ENCODE measurements around the gene RRAS2. TPM values are rescaled to one million over a fixed set of nuclear protein-coding genes. Genes with fewer than 3 reads are reported as not detected.
A peak's percentile ranks its signal among the peaks of the same experiment; 100 is the strongest.

The RRAS2 gene
- total and polyA plus RNA-seq, 2 of the 4 experiments (the other 2 are of a cell fraction): 85.5 to 106 TPM

DNA sequence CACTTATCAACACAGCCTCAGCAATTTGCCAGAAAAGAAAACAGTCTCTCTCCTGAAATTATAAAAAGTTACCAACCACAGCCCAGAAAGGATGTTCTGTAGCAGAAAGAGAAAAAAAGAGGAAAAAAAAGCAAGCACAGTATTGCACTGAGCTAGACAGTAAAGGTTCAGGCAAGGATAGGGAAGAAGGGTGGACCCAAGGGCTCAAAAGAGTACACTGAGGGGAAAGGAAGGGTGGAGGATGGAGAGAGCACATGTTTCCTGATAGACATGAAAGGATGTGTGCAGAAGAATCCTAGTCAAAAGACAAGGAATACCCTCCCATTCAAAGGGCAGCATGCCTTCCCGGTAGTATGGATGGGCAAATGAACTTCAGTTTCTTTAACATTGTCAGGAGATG is 59.1 kb downstream of the RRAS2 start:
- H3K4ac ChIP-seq (ENCODE audit: low read depth, low read length): no peak overlapping the region
- no peak overlapping the region for H2BK5ac ChIP-seq (ENCODE audit: low read depth, low read length, poor library complexity, severe bottlenecking)
- ChIA-PET CTCF (interaction anchor here (0.8 to 3.1 kb wide), 8 partner anchors 9 to 158 kb away, joined by 3 to 27 read pairs (median 6); no protein-coding TSS in a partner anchor), POLR2A (ENCODE audit: unreplicated experiment) (no interaction called here)
- no peak overlapping the region for H3K9ac ChIP-seq (ENCODE audit: low read depth, low read length)
- H3K18ac ChIP-seq (ENCODE audit: low read depth, low read length): no peak overlapping the region
- no peak overlapping the region for H2BK20ac ChIP-seq (ENCODE audit: low read depth, low read length)
- no peak overlapping the region for H4K91ac ChIP-seq (ENCODE audit: insufficient read depth, low read depth, low read length)
- no peaks in the 10 kb centered on the region for H3K27me3 ChIP-seq (ENCODE audit: control insufficient read depth, insufficient read depth, low read length)
- H4K5ac ChIP-seq (ENCODE audit: low read depth, low read length): no peak overlapping the region
- H3K14ac ChIP-seq (replicated peaks; ENCODE audit: low read depth, low read length): no peak overlapping the region
- peak overlapping the region; percentile 27; the same call in 1 of the 2 replicates for H3K23ac ChIP-seq (ENCODE audit: low read depth, low read length)
- ATAC-seq (ENCODE audit: low read depth) (no peak), DNase-seq (no peak)
- H2AFZ ChIP-seq (replicated peaks; ENCODE audit: low read length, poor library complexity): no peak overlapping the region
- H3K4me1 ChIP-seq (ENCODE audit: control insufficient read depth, insufficient read depth, low read length): peaks cover 5% of the 10 kb centered on the region
- no peaks in the 10 kb centered on the region for H3K9me3 ChIP-seq (ENCODE audit: control insufficient read depth, insufficient read depth, low read length)
- no peak for TF ChIP-seq CTCF (conservative IDR thresholded peaks at IDR 0.05; ENCODE audit: low read depth, low read length)
- TF ChIP-seq MAZ (IDR thresholded peaks at IDR 0.05; ENCODE audit: borderline replicate concordance, low read depth, low read length): no peak
- no peak for TF ChIP-seq ELK1 (IDR thresholded peaks at IDR 0.05; ENCODE audit: borderline replicate concordance, low read depth, low read length)
- TF ChIP-seq RCOR1 (IDR thresholded peaks at IDR 0.05; ENCODE audit: insufficient replicate concordance, low read length): no peak
- TF ChIP-seq POLR2A (IDR thresholded peaks at IDR 0.05; ENCODE audit: low read depth, low read length): no peak
- TF ChIP-seq FOS (IDR thresholded peaks at IDR 0.05; ENCODE audit: low read depth, low read length): no peak
- TF ChIP-seq CEBPB (IDR thresholded peaks at IDR 0.05; ENCODE audit: low read depth, low read length): no peak
- no peak for TF ChIP-seq MAFK (IDR thresholded peaks at IDR 0.05; ENCODE audit: low read depth, low read length)
- TF ChIP-seq CHD1 (IDR thresholded peaks at IDR 0.05; ENCODE audit: low read depth, low read length): no peak
- TF ChIP-seq RFX5 (IDR thresholded peaks at IDR 0.05; ENCODE audit: low read depth, low read length): no peak
- no peak for TF ChIP-seq MXI1 (IDR thresholded peaks at IDR 0.05; ENCODE audit: borderline replicate concordance, low read depth, low read length)
- no peak for TF ChIP-seq BHLHE40 (IDR thresholded peaks at IDR 0.05; ENCODE audit: low read depth, low read length)
- no peak for TF ChIP-seq USF2 (IDR thresholded peaks at IDR 0.05; ENCODE audit: low read depth, low read length)
- no peak for TF ChIP-seq SMC3 (IDR thresholded peaks at IDR 0.05; ENCODE audit: low read depth, low read length)
- H2BK15ac ChIP-seq (ENCODE audit: low read depth, low read length): no peak overlapping the region
- H3K4me3 ChIP-seq (ENCODE audit: insufficient read depth, low read depth, low read length): no peak overlapping the region
- in situ Hi-C loops (cut with MboI; ENCODE audit: low sequenced_read_pairs): loop anchor here (5.0 kb wide), 1 partner anchor 152 kb away; no protein-coding TSS in a partner anchor
- no peak overlapping the region for H4K8ac ChIP-seq (ENCODE audit: low read depth in 2 of 2, low read length in 2 of 2)
- no CpG with 5 or more reads among the region's 1 CpG for WGBS, 2 experiments (ENCODE audit: extremely low coverage in 2 of 2, insufficient read length in 1 of 2)
- no TSS peak for BruUV-seq (replicated peaks)
- H2AK9ac ChIP-seq (replicated peaks; ENCODE audit: low read depth, low read length, poor library complexity): no peak overlapping the region
- dilution Hi-C loops (cut with HindIII; ENCODE audit: low sequenced_read_pairs, unreplicated experiment): loop anchor here (25.0 kb wide), 1 partner anchor 162 kb away; no protein-coding TSS in a partner anchor
- peaks cover 59% of the 10 kb centered on the region for H4K20me1 ChIP-seq (ENCODE audit: insufficient read depth, low read length)
- no peak overlapping the region for H2BK120ac ChIP-seq (ENCODE audit: low read depth, low read length)
- H3K9me1 ChIP-seq (ENCODE audit: insufficient read depth, low read length): peaks cover 3% of the 10 kb centered on the region; the same call in 1 of the 2 replicates
- no peak overlapping the region for H3K56ac ChIP-seq (ENCODE audit: extremely low read depth, insufficient read depth, low read length)
- H3K36me3 ChIP-seq (ENCODE audit: control insufficient read depth, insufficient read depth, low read length): no peaks in the 10 kb centered on the region
- no peak overlapping the region for H3K27ac ChIP-seq (ENCODE audit: insufficient read depth, low read length)
- intact Hi-C loops (cut with micrococcal nuclease): loop anchor here (1.0 to 2.0 kb wide), 2 partner anchors 59 to 155 kb away; partner anchors contain the start of gene RRAS2
- H2AK5ac ChIP-seq (ENCODE audit: low read depth, low read length): 0 out of 2 replicates have a peak overlapping the region, but pooled peaks have one; percentile 15
- H3K4me2 ChIP-seq (ENCODE audit: low read depth, low read length): no peak overlapping the region
- peaks cover 11 to 87% of the 10 kb centered on the region in 2 experiments for H3K79me1 ChIP-seq (ENCODE audit: low read depth in 1 of 2, low read length in 2 of 2)
